Measurements from ENCODE around the gene TULP1.

DNA sequence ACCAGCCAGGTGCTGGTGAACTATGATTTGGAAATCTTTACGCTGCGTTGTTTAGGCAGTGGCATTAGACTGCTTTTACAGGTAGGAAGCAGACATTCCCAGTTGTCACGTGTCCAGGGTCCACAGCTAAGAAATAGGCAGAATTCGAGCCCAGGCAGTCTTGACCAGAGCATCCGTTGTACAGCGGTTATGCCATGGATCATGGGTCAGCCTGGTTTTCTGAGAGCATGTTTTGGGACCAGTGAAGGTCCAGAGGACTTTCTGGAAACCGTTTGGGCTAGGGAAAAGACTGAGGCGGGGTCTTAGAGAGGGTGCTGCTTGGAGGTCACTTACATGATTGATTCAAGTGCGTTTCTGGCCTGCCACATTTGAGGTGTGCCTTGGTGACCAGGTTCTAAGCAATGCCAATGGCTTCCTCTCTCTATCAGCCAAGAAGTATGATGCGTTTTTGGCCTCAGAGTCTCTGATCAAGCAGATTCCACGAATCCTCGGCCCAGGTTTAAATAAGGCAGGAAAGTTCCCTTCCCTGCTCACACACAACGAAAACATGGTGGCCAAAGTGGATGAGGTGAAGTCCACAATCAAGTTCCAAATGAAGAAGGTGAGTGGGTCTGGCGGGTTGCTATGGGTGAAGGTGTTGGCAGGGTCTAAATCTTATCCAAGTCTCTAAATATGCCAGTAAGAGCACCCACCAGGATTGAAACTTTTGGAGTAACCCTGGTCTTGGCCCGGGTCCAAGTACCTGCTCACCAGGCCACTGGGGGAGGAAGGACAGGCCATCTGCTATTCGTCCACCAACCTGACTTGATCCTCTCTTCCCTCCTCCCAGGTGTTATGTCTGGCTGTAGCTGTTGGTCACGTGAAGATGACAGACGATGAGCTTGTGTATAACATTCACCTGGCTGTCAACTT is 42.7 kb downstream of the TULP1 start:
- TF ChIP-seq POLR2A (IDR thresholded peaks at IDR 0.05): no peak
- TF ChIP-seq, protein P1, sequence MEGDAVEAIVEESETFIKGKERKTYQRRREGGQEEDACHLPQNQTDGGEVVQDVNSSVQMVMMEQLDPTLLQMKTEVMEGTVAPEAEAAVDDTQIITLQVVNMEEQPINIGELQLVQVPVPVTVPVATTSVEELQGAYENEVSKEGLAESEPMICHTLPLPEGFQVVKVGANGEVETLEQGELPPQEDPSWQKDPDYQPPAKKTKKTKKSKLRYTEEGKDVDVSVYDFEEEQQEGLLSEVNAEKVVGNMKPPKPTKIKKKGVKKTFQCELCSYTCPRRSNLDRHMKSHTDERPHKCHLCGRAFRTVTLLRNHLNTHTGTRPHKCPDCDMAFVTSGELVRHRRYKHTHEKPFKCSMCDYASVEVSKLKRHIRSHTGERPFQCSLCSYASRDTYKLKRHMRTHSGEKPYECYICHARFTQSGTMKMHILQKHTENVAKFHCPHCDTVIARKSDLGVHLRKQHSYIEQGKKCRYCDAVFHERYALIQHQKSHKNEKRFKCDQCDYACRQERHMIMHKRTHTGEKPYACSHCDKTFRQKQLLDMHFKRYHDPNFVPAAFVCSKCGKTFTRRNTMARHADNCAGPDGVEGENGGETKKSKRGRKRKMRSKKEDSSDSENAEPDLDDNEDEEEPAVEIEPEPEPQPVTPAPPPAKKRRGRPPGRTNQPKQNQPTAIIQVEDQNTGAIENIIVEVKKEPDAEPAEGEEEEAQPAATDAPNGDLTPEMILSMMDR (IDR thresholded peaks at IDR 0.05): no peak
